GM18499 (cell line): ENCODE data around the gene ARL5A.
"Not testable (repeated sequence)": the region's sequence is repeated elsewhere in the genome, so short reads cannot be mapped to it uniquely, and the experiment has no call there.

Experiments
- ATAC-seq: cut with Tn5 transposase; IDR thresholded peaks from one replicate; pipeline ENCODE4 v1.9.1; 2021; ENCODE audit warnings: moderate number of reproducible peaks; ENCODE audit not compliant: insufficient read depth, unreplicated experiment

ARL5A gene

GRCh38 chr2:151799886-151800292 is 28.3 kb downstream of the ARL5A start:
- ATAC-seq, result no peak

GRCh38 chr2:151796774-151797173 is 31.4 kb downstream of the ARL5A start:
- ATAC-seq, result no peak

- ATAC-seq, result no peak
Observed at GRCh38 chr2:151795646-151796240, 32.5 kb downstream of the ARL5A start.

- not testable (repeated sequence) for ATAC-seq
Observed at GRCh38 chr2:151794422-151794821, 33.8 kb downstream of the ARL5A start.

- no peak for ATAC-seq
Observed at GRCh38 chr2:151793123-151793522, 35.1 kb downstream of the ARL5A start.

GRCh38 chr2:151792589-151792988 is 35.6 kb downstream of the ARL5A start:
- no peak for ATAC-seq

GRCh38 chr2:151791545-151791944 is 36.7 kb downstream of the ARL5A start:
- ATAC-seq, result no peak

- ATAC-seq, result no peak
Observed at GRCh38 chr2:151790689-151791088, 37.5 kb downstream of the ARL5A start.

GRCh38 chr2:151789055-151789834 is 39.0 kb downstream of the ARL5A start:
- no peak for ATAC-seq

GRCh38 chr2:151786483-151786882 is 41.7 kb downstream of the ARL5A start:
- no peak for ATAC-seq

- no peak for ATAC-seq
Observed at GRCh38 chr2:151786077-151786476, 42.1 kb downstream of the ARL5A start.

- no peak for ATAC-seq
Observed at GRCh38 chr2:151783133-151783520, 45.1 kb downstream of the ARL5A start.

GRCh38 chr2:151782378-151783132 is 45.7 kb downstream of the ARL5A start:
- no peak for ATAC-seq

- ATAC-seq, result no peak
Observed at GRCh38 chr2:151781642-151782041, 46.6 kb downstream of the ARL5A start.

- ATAC-seq, result no peak
Observed at GRCh38 chr2:151780938-151781337, 47.3 kb downstream of the ARL5A start.

- ATAC-seq, result no peak
Observed at GRCh38 chr2:151777935-151778334, 50.3 kb downstream of the ARL5A start.

GRCh38 chr2:151777487-151777886 is 50.7 kb downstream of the ARL5A start:
- no peak for ATAC-seq

GRCh38 chr2:151776367-151776766 is 51.9 kb downstream of the ARL5A start:
- no peak for ATAC-seq

GRCh38 chr2:151775057-151775740 is 53.0 kb downstream of the ARL5A start:
- ATAC-seq, result no peak

GRCh38 chr2:151774506-151774905 is 53.7 kb downstream of the ARL5A start:
- no peak for ATAC-seq
